ENCODE results near the gene MAN2B1. TPM values are rescaled to one million over a fixed set of nuclear protein-coding genes. Genes with fewer than 3 reads are reported as not detected.
"Not testable (repeated sequence)": the region's sequence is repeated elsewhere in the genome, so short reads cannot be mapped to it uniquely, and the experiment has no call there.

Gene MAN2B1
- 59.7 and 66.4 TPM in 2 replicates for total RNA-seq

DNA sequence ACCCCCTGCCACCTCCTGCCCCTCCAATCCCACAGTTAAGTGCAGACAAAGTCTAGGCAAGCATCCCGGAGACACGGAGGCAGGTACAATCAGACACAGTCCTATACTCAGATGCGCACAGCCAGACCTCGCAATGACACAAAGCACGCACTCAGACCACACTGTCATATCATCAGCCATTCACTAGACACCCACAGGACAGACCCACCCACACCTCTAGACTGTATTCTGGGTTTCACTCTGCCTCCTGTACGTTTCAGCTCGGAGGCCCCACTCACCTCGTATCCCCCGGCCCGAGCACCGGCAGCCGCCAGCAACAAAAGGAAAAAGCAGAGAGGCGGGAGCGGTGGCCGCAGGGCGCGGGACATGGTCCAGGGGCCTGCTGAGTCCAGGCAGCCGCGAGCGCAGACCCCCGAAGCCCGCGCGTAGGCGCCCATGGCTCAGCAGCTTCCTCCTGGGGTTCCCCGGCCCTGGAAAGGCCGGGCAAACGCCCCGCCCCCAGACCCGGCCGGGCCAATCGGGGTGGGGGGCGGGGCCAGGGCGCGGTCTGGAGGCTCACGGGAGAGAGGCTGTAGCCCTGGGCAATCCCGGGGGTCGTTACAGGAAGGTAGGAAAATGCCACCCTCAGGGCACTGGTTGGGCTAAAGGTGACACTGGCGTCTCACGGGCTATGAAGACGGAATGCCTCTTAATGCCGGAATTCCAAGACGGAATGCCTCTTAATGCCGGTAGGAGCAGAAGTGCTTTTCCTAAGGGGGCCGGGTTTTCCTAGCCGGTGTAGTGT is at the start of gene MAN2B1, which contains the start of gene WDR83:
Gene MAN2B1 (minus strand): TSS at position 478 of the 784 bp plus-strand sequence. CDS start 41 bp downstream, at position 437.
Gene WDR83 (plus strand): TSS at position 543 of the 784 bp plus-strand sequence. CDS start 2,984 bp downstream, outside the sequence.
- DNase-seq, result peak; percentile 77

DNA sequence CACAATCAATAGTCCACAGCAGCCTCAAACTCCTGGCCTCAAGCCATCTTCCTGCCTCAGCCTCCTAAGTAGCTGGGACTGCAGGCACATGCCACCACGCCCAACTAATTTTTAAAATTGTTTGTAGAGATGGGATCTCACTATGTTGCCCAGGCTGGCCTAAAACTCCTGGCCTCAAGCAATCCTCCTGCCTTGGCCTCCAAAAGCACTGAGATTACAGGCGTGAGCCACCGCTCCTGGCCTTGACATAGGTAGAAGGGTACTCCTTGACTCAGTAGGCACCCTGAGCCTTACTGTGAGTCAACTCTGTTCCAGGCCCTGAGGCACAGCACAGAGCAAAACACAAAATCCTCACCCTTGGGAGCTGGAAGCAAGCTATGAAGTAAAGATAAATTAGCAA is 49.4 kb upstream of the MAN2B1 start:
- no peak for DNase-seq

DNA sequence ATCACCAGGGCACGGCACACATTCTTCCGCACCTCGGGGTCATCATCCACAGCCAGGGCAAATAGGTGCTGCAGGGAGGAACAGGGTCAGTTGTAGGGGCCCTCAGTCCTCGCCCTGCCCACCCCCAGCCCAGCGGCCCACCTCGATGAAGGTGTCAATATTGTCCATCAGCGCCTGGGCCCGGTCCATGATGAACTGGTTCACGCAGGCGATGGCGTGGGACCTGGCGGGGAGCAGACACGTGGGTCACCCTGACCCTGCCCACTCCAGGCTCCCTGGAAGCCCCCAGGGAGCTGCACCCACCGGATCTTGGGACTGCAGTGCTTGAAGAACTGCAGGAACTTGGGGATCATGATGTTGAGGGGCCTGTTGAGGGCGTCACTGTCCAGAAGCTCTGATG is 48.6 kb upstream of the MAN2B1 start:
- DNase-seq, result no peak

DNA sequence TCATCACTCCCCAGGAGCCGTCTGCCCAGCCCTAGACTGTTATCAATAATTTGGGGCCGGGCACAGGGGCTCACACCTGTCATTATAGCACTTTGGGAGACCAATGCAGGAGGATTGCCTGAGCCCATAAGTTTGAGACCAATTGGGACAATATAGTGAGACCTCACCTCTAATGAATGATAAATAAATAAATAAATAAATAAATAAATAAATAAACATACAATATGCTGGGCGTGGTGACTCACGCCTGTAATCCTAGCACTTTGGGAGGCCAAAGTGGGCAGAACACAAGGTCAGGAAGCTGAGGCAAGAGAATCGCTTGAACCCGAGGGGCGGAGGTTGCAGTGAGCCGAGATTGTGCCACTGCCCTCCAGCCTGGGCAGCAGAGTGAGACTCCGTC is 46.8 kb upstream of the MAN2B1 start:
- not testable (repeated sequence) for DNase-seq

DNA sequence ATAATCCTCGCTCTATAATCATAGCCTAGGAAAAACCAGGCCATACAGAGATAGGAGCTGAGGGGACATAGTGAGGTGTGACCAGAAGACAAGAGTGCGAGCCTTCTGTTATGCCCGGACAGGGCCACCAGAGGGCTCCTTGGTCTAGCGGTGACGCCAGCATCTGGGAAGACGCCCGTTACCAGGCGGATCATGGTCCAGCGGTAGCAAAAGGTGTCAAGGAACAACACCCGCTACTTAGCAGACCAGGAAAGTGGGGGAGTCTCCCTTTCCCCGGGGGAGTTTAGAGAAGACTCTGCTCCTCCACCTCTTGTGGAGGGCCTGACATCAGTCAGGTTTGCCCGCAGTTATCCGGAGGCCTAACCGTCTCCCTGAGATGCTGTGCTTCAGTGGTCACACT is 45.5 kb upstream of the MAN2B1 start:
- not testable (repeated sequence) for DNase-seq

DNA sequence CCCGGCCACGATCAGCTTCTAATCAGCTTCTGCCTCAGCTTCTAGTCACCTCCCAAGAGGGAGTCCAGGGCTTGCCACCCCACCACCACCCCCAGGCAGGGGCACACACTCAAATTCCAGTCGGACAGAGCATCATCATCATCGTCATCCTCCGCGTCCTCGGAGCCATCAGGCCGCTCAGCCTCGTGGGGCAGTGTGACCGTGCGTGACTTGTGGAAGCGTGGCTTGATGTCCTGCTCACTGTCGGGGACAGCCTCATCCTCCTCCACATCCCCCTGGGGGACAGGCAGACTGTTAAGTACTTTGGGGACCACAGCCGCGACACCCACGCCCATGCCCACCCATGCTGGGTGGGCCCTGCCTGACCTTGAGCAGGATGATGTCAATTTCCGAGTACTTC is 44.6 kb upstream of the MAN2B1 start:
- DNase-seq, result no peak

DNA sequence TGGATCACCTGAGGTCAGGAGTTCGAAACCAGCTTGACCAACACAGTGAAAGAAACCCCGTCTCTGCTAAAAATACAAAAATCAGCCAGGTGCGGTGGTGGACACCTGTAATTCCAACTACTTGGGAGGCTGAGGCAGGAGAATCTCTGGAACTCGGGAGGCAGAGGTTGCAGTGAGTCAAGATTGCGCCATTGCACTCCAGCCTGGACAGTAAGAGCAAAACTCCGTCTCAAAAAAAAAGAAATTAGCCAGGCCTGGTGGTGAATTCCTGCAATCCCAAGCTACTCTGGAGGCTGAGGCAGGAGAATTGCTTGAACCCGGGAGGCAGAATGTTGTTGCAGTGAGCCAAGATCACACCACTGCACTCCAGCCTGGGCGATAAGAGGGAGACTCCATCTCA is 42.1 kb upstream of the MAN2B1 start:
- DNase-seq, result no peak

DNA sequence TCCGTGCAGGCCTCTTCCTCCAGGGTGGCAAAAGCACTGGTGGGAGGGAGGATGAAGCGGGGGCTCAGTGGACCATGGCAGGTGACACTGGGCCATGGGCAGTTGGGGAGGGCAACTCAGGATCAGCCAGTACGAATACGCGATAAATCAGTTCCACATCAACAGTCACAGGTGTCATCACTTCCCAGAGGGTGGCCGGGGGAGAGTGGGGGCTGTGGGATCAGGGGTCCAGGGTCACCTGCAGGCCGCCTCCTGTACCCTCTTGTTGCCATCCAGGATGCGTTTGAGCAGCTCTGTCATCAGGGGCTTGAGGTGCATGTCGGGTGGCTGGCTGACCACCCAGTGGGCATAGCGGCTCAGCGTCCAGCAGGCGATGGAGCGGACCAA is 39.8 kb upstream of the MAN2B1 start:
- DNase-seq, result no peak

DNA sequence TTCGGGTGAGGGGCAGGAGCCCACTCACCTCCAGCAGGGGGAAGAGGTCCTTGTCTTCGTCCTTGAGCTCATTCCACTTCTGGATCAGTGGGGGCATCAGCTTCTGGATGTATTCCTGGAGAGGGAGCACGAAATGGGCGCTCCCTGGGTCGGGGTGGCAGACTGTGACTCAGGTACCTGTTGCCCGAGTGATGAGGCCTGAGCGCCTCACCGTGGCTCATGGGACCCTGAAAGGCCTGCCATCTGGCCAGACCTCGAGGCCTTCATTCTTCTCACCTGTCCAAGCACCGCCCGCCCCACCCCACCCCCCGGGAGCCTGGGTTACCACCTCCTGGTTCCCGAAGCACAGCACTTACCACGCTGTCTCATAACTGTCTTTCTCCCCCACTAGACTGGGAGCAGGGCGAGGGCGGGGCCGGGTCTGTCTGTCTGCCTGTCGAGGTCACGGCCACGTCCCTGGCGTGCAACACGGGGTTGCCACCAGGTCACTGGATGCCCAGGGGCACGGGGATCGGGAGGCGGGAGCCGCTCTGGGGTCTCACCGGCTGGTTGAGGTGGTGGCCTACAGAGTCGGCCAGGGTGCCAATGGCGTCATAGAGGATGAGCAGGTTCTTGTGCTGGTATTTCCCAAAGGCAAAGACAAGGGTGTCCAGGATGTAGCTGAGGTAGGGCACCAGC is 39.3 kb upstream of the MAN2B1 start:
- DNase-seq, result no peak

DNA sequence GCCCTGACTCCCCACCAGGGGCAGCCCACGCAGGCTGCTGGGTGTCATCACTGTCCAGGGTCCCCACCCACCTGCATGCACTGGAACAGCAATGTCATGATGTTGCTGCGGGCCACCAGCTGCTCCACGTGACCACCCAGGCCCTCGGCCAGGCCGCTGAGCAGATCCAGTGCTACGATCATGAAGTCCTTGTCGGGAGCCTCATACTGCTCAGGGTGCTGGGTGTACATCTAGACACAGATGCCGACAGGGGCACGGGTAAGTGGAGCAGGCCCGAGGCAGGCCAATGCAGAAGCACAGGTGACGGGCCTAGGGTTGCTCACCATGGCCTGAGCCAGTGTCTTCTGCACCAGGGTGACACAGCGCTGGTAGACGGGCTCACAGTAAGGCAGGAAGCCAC is 38.6 kb upstream of the MAN2B1 start:
- DNase-seq, result no peak

DNA sequence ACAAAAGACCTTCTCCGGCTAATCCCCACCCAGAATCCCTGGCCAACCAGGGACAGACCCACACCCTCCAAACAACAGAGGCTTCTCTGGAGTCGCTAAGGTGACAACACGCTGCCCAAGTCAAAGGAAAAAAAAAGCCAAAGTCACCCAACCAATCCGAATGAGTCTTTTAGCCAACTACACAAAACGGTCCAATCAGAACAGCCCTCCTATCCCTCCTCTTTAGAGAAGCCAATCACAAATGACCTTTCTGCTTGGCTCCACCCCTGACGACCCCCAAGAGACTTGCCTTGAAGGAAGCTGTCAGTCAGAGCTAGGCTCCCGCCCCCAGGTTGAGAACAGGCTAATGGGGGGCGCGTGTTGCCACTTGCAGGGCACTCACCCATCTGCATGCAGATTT is 36.5 kb upstream of the MAN2B1 start:
- DNase-seq, result peak; percentile 66

DNA sequence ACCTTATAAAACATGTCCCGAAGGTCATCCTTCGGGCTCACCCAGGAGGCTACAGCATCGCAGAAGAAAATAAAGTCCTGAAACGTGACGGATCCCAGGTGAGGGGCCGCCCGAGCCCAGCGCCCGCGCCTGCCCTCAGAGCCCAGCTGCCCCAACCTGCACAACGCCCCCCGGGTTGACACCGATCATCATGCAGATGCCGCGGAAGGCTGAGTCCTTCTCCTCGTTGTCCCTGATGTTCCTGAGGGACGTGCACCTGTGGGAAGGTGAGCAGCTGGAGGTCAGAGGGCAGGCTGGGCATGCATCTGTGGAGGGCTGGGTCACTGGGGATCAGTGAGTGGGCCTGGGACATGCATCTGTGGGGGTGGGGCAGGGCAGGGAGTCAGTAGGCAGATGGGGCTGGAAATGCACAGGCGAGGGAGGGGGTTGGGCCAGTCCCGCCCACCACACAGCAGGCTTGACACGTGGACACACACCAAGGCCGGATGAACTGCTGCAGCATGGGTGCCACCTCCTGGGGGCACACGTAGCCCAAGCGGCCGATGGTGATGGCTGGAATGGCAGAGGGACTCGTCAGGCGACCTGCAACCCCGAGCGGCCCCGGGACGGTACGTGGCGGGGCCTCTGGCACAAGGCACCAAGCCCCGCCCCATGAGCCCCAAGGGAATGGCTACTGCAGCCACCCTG is 35.2 kb upstream of the MAN2B1 start:
- DNase-seq, result no peak

DNA sequence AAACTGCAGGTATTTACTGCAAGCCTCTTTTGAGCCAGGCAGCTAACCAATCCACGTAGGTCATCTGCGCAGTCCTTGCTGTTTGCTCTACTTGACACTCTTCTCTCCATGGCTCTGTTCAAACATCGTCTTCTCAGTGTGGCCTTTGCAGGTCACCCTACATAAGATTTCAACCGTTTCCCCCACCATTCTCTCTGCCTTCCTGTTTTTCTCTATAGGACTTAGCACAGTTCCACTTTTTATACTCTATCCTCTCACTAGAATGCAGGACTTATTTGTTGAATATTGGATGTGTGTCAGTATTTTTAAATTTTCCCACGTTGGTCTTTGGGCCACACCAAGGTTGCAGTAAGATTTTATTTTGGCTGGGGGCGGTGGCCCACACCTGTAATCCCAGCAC is 31.6 kb upstream of the MAN2B1 start:
- DNase-seq, result no peak

DNA sequence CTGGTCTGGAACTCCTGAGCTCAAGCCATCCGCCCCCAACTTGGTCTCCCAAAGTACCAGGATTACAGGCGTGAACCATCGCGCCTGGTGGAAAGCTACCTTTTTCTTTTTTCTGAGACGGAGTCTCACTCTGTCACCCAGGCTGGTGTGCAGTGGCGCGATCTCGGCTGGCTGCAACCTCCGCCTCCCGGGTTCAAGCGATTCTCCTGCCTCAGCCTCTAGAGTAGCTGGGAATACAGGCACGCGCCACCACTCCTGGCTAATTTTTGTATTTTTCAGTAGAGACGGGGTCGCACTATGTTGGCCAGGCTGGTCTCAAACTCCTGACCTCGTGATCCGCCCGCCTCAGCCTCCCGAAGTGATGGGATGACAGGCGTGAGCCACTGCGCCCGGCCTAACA is 30.9 kb upstream of the MAN2B1 start:
- not testable (repeated sequence) for DNase-seq

DNA sequence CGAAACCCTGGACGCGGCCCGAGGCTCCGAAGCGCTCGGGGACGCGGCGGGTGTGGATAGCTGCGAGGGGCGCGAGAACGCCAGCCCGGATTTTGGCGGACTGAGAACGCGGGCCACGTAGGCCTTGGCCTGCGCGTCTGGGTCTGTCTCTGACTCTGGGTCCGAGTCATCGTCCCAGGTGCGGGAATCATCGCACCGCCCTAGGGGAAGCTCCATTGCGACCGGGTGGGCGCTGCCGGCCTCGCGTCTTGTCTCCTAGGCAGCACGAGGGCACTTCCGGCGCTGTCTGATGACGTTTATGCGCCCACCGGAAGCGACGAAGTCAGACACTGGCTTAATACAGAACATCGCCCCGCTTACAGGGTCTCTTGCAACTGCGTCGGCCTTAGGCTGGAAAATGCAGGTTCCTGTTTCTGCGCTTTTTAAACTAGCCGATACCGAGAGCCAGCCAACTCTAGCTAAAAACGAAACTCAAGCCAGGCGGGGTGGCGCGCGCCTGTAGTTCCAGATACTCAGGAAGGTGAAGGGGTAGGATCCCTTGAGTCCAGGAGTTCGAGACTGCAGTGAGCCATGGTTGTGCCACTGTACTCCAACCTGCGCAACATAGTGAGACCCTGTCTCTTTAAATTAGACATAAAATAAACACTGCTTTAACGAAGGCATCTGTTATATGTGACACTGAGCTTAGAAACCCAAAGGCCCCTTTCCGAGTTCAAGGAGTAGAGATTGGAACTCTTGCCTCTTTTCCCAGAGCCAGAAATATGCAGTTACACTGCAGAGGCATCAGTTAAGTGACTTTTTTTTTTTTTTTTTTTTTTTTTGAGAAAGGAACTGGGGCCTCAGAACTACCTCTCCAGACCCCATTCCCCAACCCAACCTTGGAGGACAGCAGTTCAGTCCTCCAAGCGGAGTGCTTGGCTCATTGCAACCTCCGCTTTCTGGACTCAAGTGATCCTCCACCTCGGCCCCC is 30.1 kb upstream of the MAN2B1 start, which contains the start of gene FBXW9:
Gene FBXW9 (minus strand): TSS at position 266 of the 970 bp plus-strand sequence. CDS start 50 bp downstream, at position 216.
- peak; percentile 98 for DNase-seq

DNA sequence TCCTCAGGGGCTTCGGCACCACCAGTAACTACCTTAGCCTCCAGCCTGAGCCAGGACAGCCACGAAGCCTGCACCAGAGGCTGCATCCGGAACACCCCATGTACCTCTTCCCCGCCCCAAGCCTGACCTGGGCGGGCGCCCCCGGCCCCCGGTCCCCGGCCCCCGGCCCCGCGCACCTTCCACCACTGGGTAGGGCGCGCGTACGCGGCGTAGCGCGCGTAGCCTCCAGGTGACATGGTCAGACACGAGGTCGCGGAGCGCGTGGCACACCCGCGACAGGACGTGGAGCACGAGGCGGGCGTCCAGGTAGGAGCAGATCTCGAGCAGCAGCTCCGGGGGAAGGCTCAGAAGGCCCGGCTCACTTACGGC is 29.4 kb upstream of the MAN2B1 start:
- no peak for DNase-seq

DNA sequence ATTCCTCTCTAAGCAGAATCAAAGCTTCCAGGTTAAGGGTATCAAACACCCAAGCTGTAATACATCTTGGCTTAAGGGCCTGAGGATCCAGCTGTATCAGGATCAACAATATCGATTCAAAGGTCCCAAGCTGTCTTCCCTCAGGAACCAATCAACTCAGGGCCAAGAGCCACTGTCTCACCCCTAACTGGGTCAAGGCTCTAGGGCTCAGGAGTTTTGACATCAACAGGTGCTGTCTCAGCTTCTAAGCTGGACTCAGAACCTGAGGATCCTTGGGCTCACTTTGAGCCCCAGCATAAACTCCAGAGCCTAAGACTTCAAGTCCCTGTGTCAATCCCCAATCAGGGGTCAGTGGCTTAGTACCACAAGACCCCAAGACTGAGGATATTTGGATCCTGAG is 29.0 kb upstream of the MAN2B1 start:
- DNase-seq, result no peak

DNA sequence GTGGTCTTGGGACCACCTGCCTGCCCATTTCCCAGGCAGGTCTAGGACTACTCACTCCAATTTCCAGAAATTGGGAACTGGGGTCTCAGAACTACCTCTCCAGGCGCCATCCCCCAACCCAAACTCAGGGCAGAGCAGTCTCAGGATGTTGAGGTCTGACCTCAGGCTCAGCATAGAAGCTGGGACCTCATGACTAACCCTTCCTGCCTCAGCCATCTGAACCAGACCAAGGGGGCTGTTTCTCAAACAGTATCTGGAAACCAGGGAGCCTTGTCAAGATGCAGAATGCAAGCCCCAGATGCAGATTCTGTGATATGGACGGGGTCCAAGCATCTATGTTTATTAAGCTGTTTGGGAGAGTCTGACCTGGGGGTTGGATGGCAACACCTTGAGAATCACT is 28.6 kb upstream of the MAN2B1 start:
- DNase-seq, result peak; percentile 17

DNA sequence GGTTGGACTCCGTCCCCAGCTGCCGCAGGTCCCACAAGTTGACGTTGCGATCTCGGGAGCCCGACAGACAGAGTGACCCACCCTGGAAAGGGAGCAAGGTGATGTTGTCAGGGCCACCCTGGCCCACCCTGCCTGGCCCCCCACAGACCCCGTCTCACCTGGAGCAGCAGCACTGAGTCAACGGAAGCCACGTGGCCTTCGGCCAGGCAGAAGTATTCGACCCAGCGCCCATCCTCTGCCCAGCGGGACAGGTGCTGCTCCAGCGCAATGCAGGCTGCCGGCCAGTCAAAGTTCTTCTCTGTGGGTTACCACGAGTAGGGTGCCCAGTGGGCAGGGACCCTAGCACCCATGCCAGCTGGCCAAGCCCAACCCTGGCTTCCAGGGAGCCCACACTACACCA is 28.1 kb upstream of the MAN2B1 start:
- no peak for DNase-seq

DNA sequence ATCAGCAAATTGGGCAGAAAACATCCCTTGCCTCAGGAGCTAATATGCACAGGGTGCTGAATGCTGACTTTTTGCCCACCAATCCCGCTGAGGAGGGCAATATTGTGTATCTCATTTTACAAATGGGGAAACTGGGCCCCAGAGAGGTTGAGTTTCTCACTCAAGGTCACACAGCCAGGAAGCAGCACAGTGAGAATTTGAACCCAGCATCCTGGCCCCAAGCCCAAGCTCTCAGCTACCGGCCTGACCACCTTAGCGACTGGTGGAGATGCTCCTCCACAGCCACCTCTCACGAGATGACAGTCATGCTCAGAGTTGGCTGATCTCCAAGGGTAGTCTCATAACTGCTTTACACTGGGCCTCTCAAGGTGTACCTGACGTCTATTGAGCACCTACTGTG is 26.4 kb upstream of the MAN2B1 start:
- no peak for DNase-seq

DNA sequence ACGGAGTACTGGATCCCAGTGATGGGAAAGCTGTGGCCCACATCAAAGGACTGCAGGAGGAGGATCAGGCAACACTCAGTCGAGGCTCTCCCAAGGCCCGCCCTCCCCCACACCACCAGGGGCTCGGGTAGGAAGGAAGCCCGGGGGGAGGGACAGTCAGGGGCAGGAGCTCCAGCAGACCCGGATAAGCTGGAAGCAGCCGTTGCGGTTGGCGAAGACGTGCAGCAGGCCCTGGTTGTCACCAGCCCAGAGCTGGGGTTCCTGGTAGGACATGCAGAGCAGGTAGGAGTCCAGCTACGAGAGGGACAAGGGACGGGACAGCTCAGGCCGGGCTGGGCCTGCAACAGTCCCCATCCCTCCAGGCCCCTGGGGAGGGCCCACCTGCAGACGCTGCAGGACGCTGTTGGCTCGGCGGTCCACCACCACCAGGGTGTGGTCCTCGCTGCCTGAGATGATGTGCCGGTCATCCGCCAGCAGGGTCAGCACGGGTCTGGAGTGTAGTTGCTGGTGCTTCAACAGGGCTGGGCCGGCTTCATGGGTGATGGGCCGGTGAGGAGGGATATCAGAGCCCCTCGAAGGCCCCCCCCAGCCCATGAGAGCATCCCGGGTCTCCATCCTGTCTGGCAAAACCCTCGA is 23.2 kb upstream of the MAN2B1 start:
- no peak for DNase-seq

DNA sequence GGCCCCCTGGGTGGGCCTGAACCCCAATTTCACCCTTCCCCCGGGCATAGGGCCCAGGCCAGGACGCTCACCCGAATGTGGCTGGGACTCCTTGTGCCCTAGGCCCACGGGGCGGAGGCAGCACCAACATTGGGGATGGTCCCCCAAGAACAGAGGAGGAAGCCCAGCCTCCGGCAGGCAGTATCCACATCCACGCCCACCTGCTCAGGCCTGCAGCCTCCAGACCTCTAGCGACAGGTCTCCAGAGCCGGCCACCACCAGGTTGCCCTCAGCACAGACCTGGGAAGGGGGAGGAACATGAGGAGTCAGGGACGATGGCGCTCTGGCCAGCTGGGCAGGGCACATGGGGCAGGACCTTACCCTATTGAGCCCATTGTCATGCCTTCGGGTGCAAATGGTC is 22.5 kb upstream of the MAN2B1 start:
- no peak for DNase-seq

All from dermis blood vessel endothelial cell (primary cell).